ENCODE measurements around the gene ERMP1. TPM values are rescaled to one million over a fixed set of nuclear protein-coding genes. Genes with fewer than 3 reads are reported as not detected.

The ERMP1 gene
- total and polyA plus RNA-seq, 2 of the 8 experiments (the other 6 are each of a cell fraction or from before 2014, with no cell fraction given) = 12.8 to 16.7 TPM

DNA sequence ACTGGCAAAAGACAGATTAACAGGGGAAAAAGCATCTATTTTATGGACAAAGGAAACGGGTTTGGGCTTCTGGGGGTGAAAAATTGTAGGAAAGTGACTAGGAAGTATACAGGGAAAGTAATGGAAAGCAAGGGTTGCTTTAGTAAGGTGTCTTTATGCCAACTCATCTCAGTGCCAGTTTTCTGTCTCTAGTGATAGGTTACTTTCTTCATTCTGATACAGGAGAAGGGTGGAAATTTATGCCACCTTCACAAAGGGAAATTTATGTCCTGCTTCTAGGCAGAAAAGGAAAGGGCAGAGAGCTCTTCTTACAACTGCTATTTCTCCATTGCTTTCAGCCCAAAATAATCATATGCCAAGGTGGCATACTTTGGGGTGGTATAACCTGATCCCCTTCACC is 20.1 kb upstream of the ERMP1 start:
- H3K4me2 ChIP-seq (ENCODE audit: insufficient read depth in 1 of 2, low read depth in 2 of 2, low read length in 2 of 2) = no peak overlapping the region
- H3K9me3 ChIP-seq (ENCODE audit: insufficient read depth in 2 of 2, low read depth in 1 of 2, low read length in 1 of 2) = no peaks in the 10 kb centered on the region
- H3K14ac ChIP-seq (ENCODE audit: insufficient read length) = no peak overlapping the region
- no peak overlapping the region for H2BK15ac ChIP-seq (ENCODE audit: low read length)
- H4K20me1 ChIP-seq (replicated peaks in 1 of 2; ENCODE audit: control insufficient read depth in 1 of 2, insufficient read depth in 2 of 2, low read length in 2 of 2) = no peaks in the 10 kb centered on the region
- H3K9ac ChIP-seq (replicated peaks in 1 of 4; ENCODE audit: extremely low read depth in 1 of 4, low read depth in 3 of 4, low read length in 3 of 4) = no peak overlapping the region
- H2BK5ac ChIP-seq (ENCODE audit: low read depth, low read length) = no peak overlapping the region
- no peak overlapping the region for H2BK20ac ChIP-seq (ENCODE audit: low read length)
- no peaks in the 10 kb centered on the region for H3K79me1 ChIP-seq (ENCODE audit: low read depth, low read length)
- POLR2A ChIA-PET (ENCODE audit: partially characterized antibody) = interaction anchor here (0.6 kb wide), 1 partner anchor 19 kb away, joined by 3 read pairs; no protein-coding TSS in a partner anchor
- no peak overlapping the region for H3K18ac ChIP-seq (ENCODE audit: extremely low read depth, low read length)
- no peak overlapping the region for H2AK5ac ChIP-seq (ENCODE audit: low read depth, low read length)
- H3K4me1 ChIP-seq (replicated peaks in 1 of 4; ENCODE audit: control insufficient read depth in 3 of 4, insufficient read depth in 4 of 4, low read length in 3 of 4) = no peaks in the 10 kb centered on the region
- no peaks in the 10 kb centered on the region for H3K79me2 ChIP-seq (ENCODE audit: control insufficient read depth in 1 of 2, insufficient read depth in 2 of 2, low read length in 2 of 2)
- no peaks in the 10 kb centered on the region for H3K36me3 ChIP-seq (ENCODE audit: control insufficient read depth in 2 of 4, insufficient read depth in 4 of 4, low read length in 3 of 4)
- no peak overlapping the region for H2BK120ac ChIP-seq (replicated peaks; ENCODE audit: low read depth, low read length)
- H3K23me2 ChIP-seq (ENCODE audit: low read depth, low read length) = no peaks in the 10 kb centered on the region
- H3K27me3 ChIP-seq (replicated peaks in 1 of 4; ENCODE audit: control insufficient read depth in 3 of 4, extremely low read depth in 1 of 4, insufficient read depth in 3 of 4, low read length in 3 of 4) = no peaks in the 10 kb centered on the region
- no peak overlapping the region for H4K5ac ChIP-seq (ENCODE audit: insufficient read length, low read depth, low read length)
- DNase-seq (ENCODE audit: low read depth in 1 of 2, low spot score in 2 of 2) (no peak), FAIRE-seq (no peak)
- 78% methylated on average over 1 of the region's 1 CpG; no CpG with 5 or more reads in 1 of the 2 experiments for WGBS, 2 experiments (ENCODE audit: extremely low coverage in 1 of 2, insufficient coverage in 1 of 2, insufficient read length in 1 of 2, insufficient replicate concordance in 2 of 2, low coverage in 1 of 2, low lambda C conversion rate in 2 of 2, missing lambda C conversion rate in 1 of 2)
- CTCF ChIA-PET (ENCODE audit: partially characterized antibody) = interaction anchor here (0.8 kb wide), 1 partner anchor 20 kb away, joined by 4 read pairs; the partner anchor contains the start of gene ERMP1
- no peak overlapping the region for H3K4me3 ChIP-seq (ENCODE audit: extremely low read depth in 1 of 4, insufficient read depth in 2 of 4, low read depth in 3 of 4, low read length in 4 of 4)
- H2BK12ac ChIP-seq (ENCODE audit: low read depth, low read length) = no peak overlapping the region
- no peak overlapping the region for H4K91ac ChIP-seq (replicated peaks; ENCODE audit: insufficient read length, low read length)
- H3K27ac ChIP-seq (ENCODE audit: low read depth, low read length) = no peak overlapping the region
- no peak overlapping the region for H3K4ac ChIP-seq (replicated peaks; ENCODE audit: insufficient read length, low read depth, low read length)
- no peak overlapping the region for H2AFZ ChIP-seq (ENCODE audit: low read length)
- no peak overlapping the region for H3K56ac ChIP-seq (replicated peaks; ENCODE audit: insufficient read length, low read depth, low read length)
- no peak overlapping the region for H3K23ac ChIP-seq (ENCODE audit: insufficient read length)
- no peak overlapping the region for H4K8ac ChIP-seq (ENCODE audit: extremely low read depth, insufficient read depth, low read length)
- TF ChIP-seq EP300 (IDR thresholded peaks at IDR 0.05; ENCODE audit: borderline replicate concordance in 1 of 2, low read depth in 2 of 2, low read length in 2 of 2) = no peak
- TF ChIP-seq SP1 (IDR thresholded peaks at IDR 0.05; ENCODE audit: low read depth, low read length) = no peak
- TF ChIP-seq TBP (IDR thresholded peaks at IDR 0.05; ENCODE audit: low read depth, low read length) = no peak
- no peak for TF ChIP-seq POU5F1 (IDR thresholded peaks at IDR 0.05; ENCODE audit: low read depth, low read length)

All from H1 (cell line).